Epithelial cell of esophagus (primary cell): ENCODE results near the gene SLC23A2.

Experiments used
- DNase-seq: peaks from one replicate; pipeline ENCODE4 v3.0.0; 2010; ENCODE audit warnings: low read depth
- H3K4me3 ChIP-seq: 2 replicates; pipeline ENCODE4 v1.5.1; 2011; ENCODE audit warnings: mild to moderate bottlenecking, low read length, control low read depth
- TF ChIP-seq, protein P1 (sequence below): IDR thresholded peaks from 2 replicates; pipeline ENCODE4 v1.5.1; 2011; ENCODE audit warnings: low read depth, mild to moderate bottlenecking, low read length, control low read depth, inconsistent platforms; ENCODE audit not compliant: insufficient read depth; ENCODE audit errors: missing control alignments

The SLC23A2 gene

DNA sequence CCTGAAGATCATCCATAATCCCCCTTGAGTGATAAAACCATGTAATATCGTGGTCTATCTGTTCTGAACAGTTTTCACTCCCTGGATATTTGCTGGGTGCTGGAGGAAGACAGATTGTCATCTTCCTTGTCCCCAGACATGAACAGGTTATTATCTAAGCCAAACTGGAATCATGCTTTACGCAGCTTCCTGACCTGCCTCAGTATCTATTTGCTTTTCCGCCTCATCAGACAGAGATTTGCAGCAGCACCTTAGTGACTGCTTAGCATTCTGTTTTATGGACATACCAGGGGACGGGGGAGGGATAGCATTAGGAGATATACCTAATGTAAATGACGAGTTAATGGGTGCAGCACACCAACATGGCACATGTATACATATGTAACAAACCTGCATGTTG is 124.6 kb downstream of the SLC23A2 start:
- TF ChIP-seq, protein P1, sequence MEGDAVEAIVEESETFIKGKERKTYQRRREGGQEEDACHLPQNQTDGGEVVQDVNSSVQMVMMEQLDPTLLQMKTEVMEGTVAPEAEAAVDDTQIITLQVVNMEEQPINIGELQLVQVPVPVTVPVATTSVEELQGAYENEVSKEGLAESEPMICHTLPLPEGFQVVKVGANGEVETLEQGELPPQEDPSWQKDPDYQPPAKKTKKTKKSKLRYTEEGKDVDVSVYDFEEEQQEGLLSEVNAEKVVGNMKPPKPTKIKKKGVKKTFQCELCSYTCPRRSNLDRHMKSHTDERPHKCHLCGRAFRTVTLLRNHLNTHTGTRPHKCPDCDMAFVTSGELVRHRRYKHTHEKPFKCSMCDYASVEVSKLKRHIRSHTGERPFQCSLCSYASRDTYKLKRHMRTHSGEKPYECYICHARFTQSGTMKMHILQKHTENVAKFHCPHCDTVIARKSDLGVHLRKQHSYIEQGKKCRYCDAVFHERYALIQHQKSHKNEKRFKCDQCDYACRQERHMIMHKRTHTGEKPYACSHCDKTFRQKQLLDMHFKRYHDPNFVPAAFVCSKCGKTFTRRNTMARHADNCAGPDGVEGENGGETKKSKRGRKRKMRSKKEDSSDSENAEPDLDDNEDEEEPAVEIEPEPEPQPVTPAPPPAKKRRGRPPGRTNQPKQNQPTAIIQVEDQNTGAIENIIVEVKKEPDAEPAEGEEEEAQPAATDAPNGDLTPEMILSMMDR, result no peak
- no peak for DNase-seq
- no peak overlapping the region for H3K4me3 ChIP-seq

DNA sequence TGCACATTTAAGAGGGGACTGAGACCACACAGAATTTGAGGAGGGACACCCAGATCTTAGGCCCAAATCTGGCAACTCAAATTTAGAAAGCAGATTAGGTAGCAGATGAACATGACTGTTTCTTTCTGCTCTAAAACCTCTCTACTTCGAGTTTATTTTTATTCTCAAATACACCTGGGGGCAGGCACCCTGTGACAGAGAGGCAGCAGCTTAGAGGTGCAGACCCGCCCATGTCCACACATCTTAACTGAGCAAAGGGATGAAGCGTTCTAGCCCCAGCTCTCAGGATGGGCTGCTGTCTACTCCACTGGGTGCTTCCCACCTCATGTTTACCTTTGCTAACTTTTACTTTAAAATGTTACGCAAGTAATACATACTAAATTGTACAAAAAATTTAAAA is 125.0 kb downstream of the SLC23A2 start:
- DNase-seq, result no peak
- H3K4me3 ChIP-seq, result no peak overlapping the region
- TF ChIP-seq, protein P1, result no peak

DNA sequence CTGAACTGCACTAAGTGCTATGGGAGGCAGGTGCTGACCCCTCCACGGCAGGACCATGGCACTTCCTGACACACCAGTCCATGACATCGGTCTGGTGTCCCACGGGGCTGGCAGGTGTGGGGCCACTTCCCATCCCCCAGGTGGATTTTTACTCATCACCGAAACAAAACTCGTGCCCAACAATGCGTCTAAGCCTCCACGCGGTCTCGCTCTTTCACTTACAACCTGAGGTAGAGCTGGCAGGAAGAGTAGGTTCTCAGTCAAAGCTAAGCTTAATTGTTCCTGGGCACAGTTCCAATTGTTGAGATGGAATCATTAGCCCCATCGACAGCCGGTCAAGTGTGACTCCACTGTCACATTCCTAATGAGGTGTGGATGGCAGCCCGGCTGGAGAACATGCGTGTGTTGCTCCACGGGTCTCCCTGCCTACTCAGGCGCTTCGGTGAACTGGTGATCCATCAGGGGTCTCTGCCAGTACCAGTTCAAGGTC is 125.7 kb downstream of the SLC23A2 start:
- DNase-seq, result no peak
- TF ChIP-seq, protein P1, result no peak
- no peak overlapping the region for H3K4me3 ChIP-seq

- TF ChIP-seq, protein P1, result no peak
- H3K4me3 ChIP-seq, result no peak overlapping the region
- no peak for DNase-seq
These were observed 127.9 kb downstream of the SLC23A2 start for GRCh38 chr20:4873396-4873795.

- TF ChIP-seq, protein P1, result no peak
- no peak for DNase-seq
- H3K4me3 ChIP-seq, result no peak overlapping the region
These were observed 129.8 kb downstream of the SLC23A2 start for GRCh38 chr20:4871486-4871885.

DNA sequence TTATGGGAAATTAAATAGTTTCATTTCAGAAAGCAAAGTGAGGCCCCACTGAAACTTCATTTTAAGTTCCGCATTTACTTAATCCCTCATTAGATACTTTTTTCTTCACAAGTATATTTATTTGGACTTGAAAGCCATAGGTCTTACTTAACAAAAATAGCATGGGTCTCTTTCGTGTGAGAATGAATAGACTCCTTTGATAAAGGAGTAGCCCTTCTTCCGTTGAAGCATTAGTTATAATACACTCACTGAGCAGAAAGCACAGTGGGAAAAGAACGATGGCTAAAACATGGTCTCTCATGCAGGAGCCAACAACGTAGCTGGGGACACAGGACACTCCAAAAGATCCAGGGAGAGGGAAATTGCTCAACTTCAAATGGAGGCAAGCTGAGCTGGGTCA is 130.4 kb downstream of the SLC23A2 start:
- no peak for DNase-seq
- TF ChIP-seq, protein P1, result no peak
- no peak overlapping the region for H3K4me3 ChIP-seq
